BJ (cell line): ENCODE results near the gene HHIPL1. TPM values are rescaled to one million over a fixed set of nuclear protein-coding genes. Genes with fewer than 3 reads are reported as not detected.

Experiments used
- CTCF ChIA-PET: fragments of 350-600 bp; formaldehyde crosslinking; extraction: SDS; loops from one replicate; lab custom pipeline; 2021; ENCODE audit warnings: antibody characterized with exemption, inconsistent platforms; lab: Yijun Ruan, JAX
- POLR2A ChIA-PET: fragments of 300-600 bp; sonication (Branson Sonifier 250); formaldehyde crosslinking; extraction: SDS; loops from one replicate; lab custom pipeline; 2021; ENCODE audit warnings: antibody characterized with exemption; lab: Charles Lee
- DNase-seq: peaks from one replicate; pipeline ENCODE4 v3.0.0-alpha.2; 2011; ENCODE audit warnings: low read depth
- H3K27me3 ChIP-seq: 2 replicates; pipeline ENCODE4 v1.6.0; 2011; ENCODE audit warnings: low read length; ENCODE audit not compliant: control insufficient read depth, insufficient read depth
- H3K36me3 ChIP-seq: 2 replicates; pipeline ENCODE4 v1.5.1; 2011; ENCODE audit warnings: low read length; ENCODE audit not compliant: control insufficient read depth, insufficient read depth
- H3K4me3 ChIP-seq: 2 replicates; pipeline ENCODE4 v1.5.1; 2011; ENCODE audit warnings: low read depth, mild to moderate bottlenecking, control low read depth, low read length
- polyA plus RNA-seq: library from polyadenylated mRNA; depleted of rRNA; stranded (reverse); fragments of >200 nt; gene quantifications from 2 replicates; pipeline ENCODE4 v1.2.3, GENCODE V29; 2011
- TF ChIP-seq, protein P1 (sequence below): IDR thresholded peaks from 2 replicates; pipeline ENCODE4 v1.5.1; 2011; ENCODE audit warnings: low read depth, mild to moderate bottlenecking, control low read depth, inconsistent platforms, low read length, moderate library complexity; ENCODE audit not compliant: insufficient read depth

The HHIPL1 gene
- polyA plus RNA-seq, 1 experiment = 2.5 TPM

DNA sequence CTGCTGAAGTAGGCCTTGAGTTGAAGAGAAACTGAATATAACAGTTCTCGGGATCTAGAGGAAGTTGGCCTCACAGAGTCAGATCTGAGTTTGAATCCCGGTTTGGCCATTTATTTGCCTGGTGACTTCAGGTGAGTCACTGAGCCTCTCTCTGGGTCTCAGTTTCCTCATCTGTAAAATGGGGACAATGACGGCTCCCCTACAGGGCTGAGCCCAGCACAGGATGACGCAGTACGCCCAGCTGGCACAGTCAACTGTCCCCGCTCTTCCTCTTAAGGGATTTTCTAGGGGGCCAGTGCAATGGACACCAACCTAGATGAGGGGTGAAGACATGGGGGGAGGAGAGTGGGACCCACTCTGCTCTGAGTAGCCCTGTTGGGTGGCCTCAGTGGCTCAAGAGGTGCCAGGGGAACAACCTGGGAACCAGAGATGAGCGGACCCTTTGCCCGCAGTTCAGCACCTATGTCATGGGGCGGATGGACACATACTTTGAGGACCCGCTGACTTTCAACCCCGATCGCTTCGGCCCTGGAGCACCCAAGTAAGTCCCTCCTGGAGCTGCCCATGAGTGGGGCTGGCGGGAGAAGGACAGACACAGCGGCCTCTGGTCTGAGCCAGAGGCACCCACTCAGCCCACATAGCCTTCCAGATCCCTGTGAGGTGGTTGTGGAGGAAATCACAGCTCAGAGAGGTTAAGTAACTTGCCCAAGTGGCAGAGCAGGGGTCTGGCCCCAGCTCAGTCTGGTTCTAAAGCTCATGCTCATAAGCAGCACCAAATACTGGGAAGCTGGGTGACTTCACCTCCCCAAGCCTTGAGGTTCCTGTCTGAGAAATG lies 80.2 kb downstream of the HHIPL1 start:
- Histone ChIP-seq H3K27me3 (peaks cover 9% of the 10 kb centered on the region), H3K4me3 (no peak overlapping the region), H3K36me3 (no peaks in the 10 kb centered on the region)
- DNase-seq = no peak
- TF ChIP-seq, protein P1, sequence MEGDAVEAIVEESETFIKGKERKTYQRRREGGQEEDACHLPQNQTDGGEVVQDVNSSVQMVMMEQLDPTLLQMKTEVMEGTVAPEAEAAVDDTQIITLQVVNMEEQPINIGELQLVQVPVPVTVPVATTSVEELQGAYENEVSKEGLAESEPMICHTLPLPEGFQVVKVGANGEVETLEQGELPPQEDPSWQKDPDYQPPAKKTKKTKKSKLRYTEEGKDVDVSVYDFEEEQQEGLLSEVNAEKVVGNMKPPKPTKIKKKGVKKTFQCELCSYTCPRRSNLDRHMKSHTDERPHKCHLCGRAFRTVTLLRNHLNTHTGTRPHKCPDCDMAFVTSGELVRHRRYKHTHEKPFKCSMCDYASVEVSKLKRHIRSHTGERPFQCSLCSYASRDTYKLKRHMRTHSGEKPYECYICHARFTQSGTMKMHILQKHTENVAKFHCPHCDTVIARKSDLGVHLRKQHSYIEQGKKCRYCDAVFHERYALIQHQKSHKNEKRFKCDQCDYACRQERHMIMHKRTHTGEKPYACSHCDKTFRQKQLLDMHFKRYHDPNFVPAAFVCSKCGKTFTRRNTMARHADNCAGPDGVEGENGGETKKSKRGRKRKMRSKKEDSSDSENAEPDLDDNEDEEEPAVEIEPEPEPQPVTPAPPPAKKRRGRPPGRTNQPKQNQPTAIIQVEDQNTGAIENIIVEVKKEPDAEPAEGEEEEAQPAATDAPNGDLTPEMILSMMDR = no peak
- CTCF ChIA-PET = interaction anchor here (0.8 to 1.2 kb wide), 2 partner anchors 9 to 37 kb away, joined by 3 read pairs; no protein-coding TSS in a partner anchor
- POLR2A ChIA-PET = no interaction called here

DNA sequence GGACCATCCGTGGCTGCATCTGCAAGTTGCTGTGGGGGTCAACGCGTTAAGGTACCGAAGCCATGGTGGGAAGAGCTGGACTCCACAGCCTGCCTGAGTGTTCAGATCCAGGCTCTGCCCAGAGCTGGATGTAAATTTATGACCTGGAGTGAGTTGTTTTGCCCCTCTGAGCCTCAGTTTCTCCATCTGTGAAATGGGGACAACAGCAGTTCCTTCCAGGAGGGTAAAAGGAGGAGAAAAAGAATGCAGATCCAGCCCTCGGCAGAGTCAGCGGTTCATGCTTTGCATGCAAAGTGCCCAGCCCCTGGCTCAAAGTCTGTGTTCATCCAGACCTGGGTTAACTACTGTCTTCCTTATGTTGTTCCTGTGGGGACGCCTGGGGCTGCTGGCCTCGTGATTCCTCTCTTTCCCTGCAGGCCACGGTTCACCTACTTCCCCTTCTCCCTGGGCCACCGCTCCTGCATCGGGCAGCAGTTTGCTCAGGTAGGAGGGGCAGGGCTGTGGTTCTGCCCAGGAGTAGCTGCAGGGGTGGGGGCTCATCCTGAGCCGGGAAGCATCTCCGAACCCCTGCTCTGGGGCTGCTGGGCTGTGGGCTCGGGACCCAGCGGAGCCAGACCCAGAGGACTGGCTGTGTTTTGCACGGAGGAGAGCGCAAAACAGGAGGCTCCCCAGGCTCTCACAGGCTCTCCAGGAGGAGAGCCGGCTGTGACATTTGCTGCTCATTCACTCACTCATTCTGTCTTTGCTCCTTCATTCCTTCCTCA lies 81.0 kb downstream of the HHIPL1 start:
- H3K4me3 ChIP-seq = no peak overlapping the region
- ChIA-PET POLR2A (no interaction called here), CTCF (interaction anchor here (0.8 to 1.4 kb wide), 2 partner anchors 10 to 25 kb away, joined by 3 read pairs; no protein-coding TSS in a partner anchor)
- DNase-seq = no peak
- H3K36me3 ChIP-seq = no peaks in the 10 kb centered on the region
- TF ChIP-seq, protein P1 = no peak
- H3K27me3 ChIP-seq = peaks cover 9% of the 10 kb centered on the region

- POLR2A ChIA-PET = no interaction called here
- Histone ChIP-seq H3K36me3 (no peaks in the 10 kb centered on the region), H3K4me3 (no peak overlapping the region), H3K27me3 (peaks cover 9% of the 10 kb centered on the region)
- DNase-seq = no peak
- TF ChIP-seq, protein P1 = no peak
- CTCF ChIA-PET = interaction anchor here (1.4 kb wide), 1 partner anchor 26 kb away, joined by 3 read pairs; no protein-coding TSS in a partner anchor
These were observed 81.7 kb downstream of the HHIPL1 start for GRCh38 chr14:99726538-99727095.

DNA sequence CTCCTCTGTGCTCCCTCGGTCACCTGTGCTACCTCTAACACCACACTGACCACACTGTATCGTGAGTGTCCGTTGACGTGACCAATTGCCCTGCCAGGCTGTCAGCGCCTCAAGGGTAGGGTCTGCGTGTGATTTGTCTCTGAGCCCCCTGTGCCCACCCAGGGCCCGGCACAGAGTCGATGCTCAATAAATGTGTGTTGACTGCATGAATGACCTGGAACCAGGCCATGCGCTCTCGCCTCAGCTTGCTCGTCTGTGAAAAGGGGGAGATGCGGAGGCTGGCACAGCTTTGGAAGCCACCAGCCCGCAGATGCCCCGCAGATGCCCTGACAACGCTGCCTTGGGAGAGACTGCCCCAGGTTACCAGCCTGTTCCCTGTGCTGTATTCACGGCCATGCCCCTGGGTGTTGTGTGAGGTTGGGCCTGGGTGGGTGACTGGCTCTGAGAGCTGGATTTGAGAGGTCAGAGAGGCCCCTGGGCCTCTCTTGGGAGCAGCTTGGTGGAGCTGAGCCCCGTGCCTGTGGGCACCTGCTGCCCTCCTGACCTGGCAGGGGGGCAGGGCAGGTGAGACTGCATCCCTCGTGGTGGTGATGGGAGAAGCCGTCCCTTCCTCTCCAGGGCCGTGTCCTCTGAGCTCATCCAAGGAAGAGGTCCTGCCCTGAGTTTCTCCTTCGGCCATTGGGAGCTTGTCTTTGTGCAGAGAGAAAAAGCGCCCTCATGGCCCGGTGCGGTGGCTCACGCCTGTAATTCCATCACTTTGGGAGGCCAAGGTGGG lies 82.4 kb downstream of the HHIPL1 start:
- no peak for DNase-seq
- Histone ChIP-seq H3K27me3 (peaks cover 9% of the 10 kb centered on the region), H3K36me3 (no peaks in the 10 kb centered on the region), H3K4me3 (no peak overlapping the region)
- TF ChIP-seq, protein P1 = no peak
- ChIA-PET POLR2A (no interaction called here), CTCF (interaction anchor here (0.6 to 5.7 kb wide), 6 partner anchors 26 to 337 kb away, joined by 3 to 87 read pairs (median 4); no protein-coding TSS in a partner anchor)
